GM18951 (cell line): ENCODE measurements around the gene FKBP11.
"Not testable (repeated sequence)": the region's sequence is repeated elsewhere in the genome, so short reads cannot be mapped to it uniquely, and the experiment has no call there.

Source experiments
- POLR2A ChIP-seq: IDR thresholded peaks from 4 replicates; pipeline ENCODE4 v1.6.1; 2011; ENCODE audit warnings: mild to moderate bottlenecking; ENCODE audit not compliant: insufficient read length, insufficient read depth; ENCODE audit errors: extremely low read depth
- in situ Hi-C: fragments of 300-500 bp; cut with MboI; formaldehyde crosslinking; loops from one replicate; pipeline ENCODE4 v1.12.0; 2022; ENCODE audit warnings: low sequenced_read_pairs, mixed read lengths, inconsistent platforms; ENCODE audit not compliant: unreplicated experiment

The FKBP11 gene

GRCh38 chr12:48917857-48918537 lies 7.3 kb downstream of the FKBP11 start:
- in situ Hi-C loops, result no loop called here
- no peak for TF ChIP-seq POLR2A

GRCh38 chr12:48910196-48910595 lies 15.1 kb downstream of the FKBP11 start:
- TF ChIP-seq POLR2A, result no peak
- in situ Hi-C loops, result no loop called here

GRCh38 chr12:48909698-48910097 lies 15.6 kb downstream of the FKBP11 start:
- in situ Hi-C loops, result not testable (repeated sequence)

GRCh38 chr12:48907245-48907644 lies 18.0 kb downstream of the FKBP11 start:
- no peak for TF ChIP-seq POLR2A
- in situ Hi-C loops, result no loop called here

- no peak for TF ChIP-seq POLR2A
- in situ Hi-C loops, result no loop called here
These were observed 21.3 kb downstream of the FKBP11 start for GRCh38 chr12:48903982-48904411.

GRCh38 chr12:48903363-48903981 lies 21.8 kb downstream of the FKBP11 start:
- in situ Hi-C loops, result no loop called here
- TF ChIP-seq POLR2A, result no peak

- no peak for TF ChIP-seq POLR2A
- in situ Hi-C loops, result no loop called here
These were observed 24.0 kb downstream of the FKBP11 start for GRCh38 chr12:48901278-48901677.

- no peak for TF ChIP-seq POLR2A
- in situ Hi-C loops, result no loop called here
These were observed 25.6 kb downstream of the FKBP11 start for GRCh38 chr12:48899651-48900050.

- in situ Hi-C loops, result no loop called here
These were observed 31.0 kb downstream of the FKBP11 start for GRCh38 chr12:48894271-48894670.

GRCh38 chr12:48890657-48891418 lies 34.5 kb downstream of the FKBP11 start:
- in situ Hi-C loops, result no loop called here
- no peak for TF ChIP-seq POLR2A

More at GRCh38 chr12:48894271-48894670, 31.0 kb downstream of the FKBP11 start:
- TF ChIP-seq POLR2A, result no peak

- in situ Hi-C loops, result no loop called here
- no peak for TF ChIP-seq POLR2A
These were observed 35.6 kb downstream of the FKBP11 start for GRCh38 chr12:48889679-48890078.

GRCh38 chr12:48883305-48884161 lies 41.8 kb downstream of the FKBP11 start:
- in situ Hi-C loops, result no loop called here
- no peak for TF ChIP-seq POLR2A

GRCh38 chr12:48882972-48883304 lies 42.4 kb downstream of the FKBP11 start:
- in situ Hi-C loops, result no loop called here
- no peak for TF ChIP-seq POLR2A
